ENCODE results near the gene AHSP.
A peak's percentile ranks its signal among the peaks of the same experiment; 100 is the strongest.
"Not testable (repeated sequence)": the region's sequence is repeated elsewhere in the genome, so short reads cannot be mapped to it uniquely, and the experiment has no call there.

The AHSP gene, protein sequence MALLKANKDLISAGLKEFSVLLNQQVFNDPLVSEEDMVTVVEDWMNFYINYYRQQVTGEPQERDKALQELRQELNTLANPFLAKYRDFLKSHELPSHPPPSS

DNA sequence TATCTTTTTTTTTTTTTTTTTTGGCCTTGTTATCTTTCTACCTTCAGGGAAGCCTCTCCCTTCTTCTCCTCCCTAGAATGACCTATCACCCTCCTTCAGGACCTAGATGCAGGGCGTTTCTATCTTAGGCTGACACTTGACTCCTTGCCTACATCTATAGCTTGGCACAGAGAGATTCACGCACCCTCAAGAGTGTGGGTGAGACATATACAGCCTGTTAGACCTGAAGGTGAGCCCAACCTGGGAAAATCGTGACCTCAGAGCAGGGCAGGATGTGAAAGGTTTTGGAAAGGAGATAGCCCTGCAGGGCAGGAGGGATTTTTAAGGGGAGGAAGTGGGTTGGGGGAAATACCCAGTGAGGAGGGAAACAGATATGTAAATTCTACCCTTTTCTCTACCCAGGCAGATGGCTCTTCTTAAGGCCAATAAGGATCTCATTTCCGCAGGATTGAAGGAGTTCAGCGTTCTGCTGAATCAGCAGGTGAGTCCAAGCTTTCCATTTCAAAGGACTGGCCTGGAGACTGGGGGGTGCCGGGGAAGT is at the start of gene AHSP:
TSS of gene AHSP (plus strand) at position 167 of the 541 bp plus-strand sequence. CDS start at position 407, 240 bp downstream.
- peak; percentile 57 for DNase-seq

DNA sequence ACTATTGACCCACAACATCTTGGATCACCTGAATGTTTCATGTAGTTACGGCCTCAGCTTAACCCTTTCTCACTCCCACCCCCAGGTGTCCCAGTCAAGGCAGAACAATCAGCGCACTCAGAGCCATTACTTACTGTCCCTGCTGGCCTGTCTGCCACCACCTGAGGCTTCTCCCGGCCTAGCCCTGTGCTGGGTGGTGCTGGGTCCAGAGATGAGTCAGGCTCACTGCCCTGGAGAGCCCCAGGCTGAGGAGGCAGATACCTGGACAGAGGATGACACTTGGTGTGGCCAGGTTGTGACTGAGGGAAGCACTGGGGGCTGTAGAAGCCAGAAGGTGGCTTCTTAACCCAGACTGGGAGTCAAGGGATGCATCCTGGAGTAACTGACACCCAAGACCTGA is 48.7 kb upstream of the AHSP start:
- no peak for DNase-seq

DNA sequence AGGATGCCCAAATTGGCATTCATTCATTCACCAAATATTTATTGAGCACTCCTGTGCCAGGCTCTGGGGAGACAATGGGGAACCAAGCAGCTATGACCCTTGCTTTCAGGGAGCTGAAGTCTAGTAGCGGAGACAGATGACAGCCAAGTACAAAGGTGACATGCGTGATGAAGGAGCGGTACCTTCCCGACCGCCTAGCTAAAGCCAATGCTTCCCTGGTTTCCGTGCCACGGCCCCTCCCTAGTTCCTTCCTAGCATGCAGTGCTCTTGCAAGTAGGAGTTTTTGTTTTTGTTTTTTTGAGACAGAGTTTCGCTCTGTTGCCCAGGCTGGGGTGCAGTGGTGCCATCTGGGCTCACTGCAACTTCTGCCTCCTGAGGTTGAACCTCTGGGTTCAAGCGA is 47.9 kb upstream of the AHSP start:
- DNase-seq: no peak

DNA sequence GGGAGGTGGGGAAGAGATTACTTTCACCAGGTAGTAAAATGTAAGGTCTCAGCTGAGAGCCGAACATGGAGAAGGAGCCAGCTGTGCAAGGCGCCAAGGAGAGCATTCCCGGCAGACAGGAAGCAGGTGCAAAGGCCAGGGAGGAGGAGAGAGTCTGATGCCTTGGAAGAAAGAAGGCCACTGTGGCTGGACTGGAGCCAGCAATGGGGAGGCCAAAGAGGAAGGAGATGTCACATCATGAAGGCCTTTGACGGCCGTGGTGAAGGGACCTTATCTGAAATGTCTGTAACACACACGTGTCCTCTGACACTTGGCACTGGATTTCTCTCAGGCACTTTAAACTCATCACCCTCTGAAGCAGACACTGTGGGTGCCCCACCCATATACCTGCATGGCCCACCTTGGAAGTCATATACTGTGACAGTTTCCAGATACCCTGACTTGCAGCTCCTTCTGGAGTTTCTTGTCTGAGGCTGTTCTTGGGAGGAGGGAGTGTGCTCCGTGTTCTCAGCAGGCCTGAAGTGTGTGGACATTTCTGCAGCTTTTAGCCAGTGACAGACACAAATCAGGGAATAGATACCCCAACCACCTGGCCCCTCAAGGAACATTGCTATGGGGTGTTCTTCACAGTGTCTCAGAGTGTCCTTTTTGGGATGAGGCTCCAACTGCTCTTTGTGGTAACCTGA is 46.7 kb upstream of the AHSP start:
- DNase-seq: peak; percentile 79

DNA sequence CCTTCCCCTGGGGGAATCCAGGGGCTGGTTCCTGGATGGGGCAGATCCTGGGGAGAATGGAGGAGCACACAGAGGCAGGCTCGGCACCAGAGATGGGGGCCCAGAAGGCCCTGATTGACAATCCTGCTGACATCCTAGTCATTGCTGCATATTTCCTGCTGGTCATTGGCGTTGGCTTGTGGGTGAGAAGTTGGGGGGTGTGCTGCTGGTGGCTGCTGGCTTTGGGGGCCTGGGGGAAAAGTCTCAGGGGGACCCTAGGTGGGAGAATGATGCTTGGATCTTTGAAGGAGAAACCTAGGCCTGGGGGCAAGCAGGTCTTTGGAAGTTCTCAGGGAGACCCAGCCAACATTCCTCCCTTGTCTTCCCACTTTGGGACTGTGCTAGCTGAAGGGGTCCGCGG is 44.6 kb upstream of the AHSP start, which contains the start of gene SLC5A2:
TSS of gene SLC5A2 (plus strand) at position 43 of the 400 bp plus-strand sequence. CDS start at position 57, 14 bp downstream.
- no peak for DNase-seq

DNA sequence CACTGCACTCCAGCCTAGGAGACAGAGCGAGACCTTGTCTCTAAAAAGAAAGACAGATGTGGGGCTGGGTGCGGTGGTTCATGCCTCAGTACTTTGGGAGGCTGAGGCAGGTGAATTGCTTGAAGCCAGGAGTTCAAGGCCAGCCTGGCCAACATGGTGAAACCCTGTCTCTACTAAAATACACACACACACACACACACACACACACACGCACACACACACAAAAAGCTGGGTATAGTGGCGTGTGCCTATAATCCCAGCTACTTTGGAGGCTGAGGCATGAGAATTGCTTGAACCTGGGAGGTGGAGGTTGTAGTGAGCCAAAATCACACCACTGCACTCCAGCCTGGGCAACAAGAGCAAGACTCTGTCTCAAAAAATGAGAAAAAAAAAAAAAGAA is 43.7 kb upstream of the AHSP start:
- DNase-seq: not testable (repeated sequence)

DNA sequence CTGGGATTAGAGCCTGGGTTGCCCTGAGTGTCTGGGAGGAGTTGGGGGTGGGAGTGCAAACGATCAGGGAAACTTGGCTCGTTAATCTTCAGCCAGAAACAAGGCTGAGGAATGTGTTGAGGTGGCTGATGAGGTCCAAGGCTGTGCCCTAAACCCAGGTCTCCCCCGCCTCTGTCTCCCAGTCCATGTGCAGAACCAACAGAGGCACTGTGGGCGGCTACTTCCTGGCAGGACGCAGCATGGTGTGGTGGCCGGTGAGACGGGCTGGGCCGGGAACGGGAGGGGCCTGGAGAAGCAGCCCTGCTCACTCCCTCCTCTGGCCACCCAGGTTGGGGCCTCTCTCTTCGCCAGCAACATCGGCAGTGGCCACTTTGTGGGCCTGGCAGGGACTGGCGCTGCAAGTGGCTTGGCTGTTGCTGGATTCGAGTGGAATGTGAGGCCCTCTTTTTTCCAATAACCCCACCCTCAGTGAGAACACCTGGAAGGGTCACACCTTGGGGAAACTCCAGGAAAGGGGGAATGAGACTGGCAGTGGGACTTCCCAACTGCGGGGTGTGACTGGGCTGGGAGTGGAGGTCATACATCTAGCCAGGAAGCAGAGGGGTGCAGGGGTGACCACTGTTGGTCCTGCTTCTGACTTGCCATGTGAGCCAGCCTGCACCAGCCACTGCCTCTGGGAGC is 43.1 kb upstream of the AHSP start:
- DNase-seq: no peak

DNA sequence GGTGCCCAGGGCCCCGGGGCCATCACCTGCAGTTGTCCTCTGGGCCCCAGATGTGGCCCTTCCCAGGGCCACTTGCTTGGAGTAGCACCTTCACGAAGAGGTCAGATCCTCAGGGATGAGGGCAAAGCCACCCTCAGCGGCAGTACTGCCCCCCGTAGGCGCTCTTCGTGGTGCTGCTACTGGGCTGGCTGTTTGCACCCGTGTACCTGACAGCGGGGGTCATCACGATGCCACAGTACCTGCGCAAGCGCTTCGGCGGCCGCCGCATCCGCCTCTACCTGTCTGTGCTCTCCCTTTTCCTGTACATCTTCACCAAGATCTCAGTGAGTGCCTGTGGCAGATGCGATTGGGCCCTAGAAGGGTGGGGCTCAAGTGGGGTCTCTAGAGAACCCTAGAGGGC is 42.1 kb upstream of the AHSP start:
- DNase-seq: no peak

DNA sequence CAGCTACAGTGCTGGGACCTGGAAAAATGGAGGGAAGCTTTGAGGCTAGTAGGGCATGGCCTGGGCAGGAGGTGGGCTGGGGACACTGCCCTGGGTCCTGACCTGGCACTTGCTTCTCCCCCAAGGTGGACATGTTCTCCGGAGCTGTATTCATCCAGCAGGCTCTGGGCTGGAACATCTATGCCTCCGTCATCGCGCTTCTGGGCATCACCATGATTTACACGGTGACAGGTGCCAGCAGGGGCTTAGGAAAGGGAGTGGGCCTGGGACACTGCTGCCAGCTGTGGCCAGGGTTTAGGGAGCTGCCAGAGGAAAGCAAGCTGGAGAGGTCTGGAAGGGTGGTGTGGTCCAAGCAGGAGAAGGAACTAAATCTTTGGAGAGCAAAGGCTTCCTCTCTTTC is 41.7 kb upstream of the AHSP start:
- DNase-seq: no peak

DNA sequence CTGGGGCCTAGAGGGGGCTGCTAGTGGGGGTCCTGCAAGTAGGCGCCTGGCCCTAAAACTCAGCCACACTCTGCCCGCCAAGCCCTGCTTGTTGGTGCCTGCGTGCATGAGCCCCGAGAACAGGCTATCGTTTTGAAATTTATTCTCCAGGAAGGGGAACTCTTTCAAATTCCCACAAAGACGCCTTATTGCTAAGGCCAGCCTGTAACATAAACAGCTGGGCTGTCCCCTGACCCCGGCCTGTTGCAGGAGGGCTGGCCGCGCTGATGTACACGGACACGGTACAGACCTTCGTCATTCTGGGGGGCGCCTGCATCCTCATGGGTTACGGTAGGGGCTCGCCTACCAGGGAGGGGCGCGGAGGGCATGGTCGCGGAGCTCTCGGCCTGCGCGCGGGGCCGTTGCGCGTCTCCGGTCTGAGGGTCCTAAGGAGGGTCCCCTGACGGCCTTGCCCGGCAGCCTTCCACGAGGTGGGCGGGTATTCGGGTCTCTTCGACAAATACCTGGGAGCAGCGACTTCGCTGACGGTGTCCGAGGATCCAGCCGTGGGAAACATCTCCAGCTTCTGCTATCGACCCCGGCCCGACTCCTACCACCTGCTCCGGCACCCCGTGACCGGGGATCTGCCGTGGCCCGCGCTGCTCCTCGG is 40.5 kb upstream of the AHSP start:
- DNase-seq: no peak

DNA sequence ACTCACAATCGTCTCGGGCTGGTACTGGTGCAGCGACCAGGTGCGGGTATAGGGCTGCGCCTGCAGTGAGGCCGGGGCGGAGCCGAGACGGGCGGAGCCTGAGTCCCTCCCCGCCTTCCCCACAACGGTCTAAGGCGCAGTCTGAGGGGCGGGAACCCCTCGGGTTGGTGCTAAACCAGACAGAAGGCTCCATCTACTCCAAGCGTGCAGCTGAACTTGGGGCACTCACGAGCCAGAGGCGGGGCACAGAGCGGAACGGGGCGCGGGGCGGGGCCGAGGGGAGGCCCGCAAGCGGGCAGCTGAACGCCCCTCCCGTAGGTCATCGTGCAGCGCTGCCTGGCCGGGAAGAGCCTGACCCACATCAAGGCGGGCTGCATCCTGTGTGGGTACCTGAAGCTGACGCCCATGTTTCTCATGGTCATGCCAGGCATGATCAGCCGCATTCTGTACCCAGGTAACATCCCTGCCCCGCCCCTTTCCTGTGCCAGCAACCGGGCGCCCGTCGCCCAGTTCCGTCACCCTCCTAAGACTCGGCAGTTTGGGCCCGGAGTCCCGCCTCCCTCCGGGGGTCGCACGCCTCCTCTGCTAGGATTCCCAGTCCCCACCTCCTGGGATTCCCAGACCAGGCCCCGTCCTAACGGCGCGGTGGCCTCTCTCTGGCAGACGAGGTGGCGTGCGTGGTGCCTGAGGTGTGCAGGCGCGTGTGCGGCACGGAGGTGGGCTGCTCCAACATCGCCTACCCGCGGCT is 39.8 kb upstream of the AHSP start:
- no peak for DNase-seq

DNA sequence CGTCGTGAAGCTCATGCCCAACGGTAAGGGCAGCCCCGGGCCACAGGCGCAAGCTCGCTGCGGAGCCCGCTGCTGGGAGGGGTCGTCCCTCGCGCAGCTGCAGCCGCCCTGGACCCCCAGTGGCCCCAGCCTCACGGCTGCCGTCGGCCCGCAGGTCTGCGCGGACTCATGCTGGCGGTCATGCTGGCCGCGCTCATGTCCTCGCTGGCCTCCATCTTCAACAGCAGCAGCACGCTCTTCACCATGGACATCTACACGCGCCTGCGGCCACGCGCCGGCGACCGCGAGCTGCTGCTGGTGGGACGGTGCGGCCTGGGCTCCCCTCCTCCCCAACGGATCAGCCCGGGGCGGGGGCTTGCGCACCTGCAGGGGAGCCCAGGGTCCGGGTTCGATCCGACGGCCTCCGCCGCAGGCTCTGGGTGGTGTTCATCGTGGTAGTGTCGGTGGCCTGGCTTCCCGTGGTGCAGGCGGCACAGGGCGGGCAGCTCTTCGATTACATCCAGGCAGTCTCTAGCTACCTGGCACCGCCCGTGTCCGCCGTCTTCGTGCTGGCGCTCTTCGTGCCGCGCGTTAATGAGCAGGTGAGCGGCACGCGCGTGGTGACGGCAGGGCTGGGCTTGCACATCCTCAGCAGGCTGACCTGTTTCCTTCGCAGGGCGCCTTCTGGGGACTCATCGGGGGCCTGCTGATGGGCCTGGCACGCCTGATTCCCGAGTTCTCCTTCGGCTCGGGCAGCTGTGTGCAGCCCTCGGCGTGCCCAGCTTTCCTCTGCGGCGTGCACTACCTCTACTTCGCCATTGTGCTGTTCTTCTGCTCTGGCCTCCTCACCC is 39.0 kb upstream of the AHSP start:
- no peak for DNase-seq

DNA sequence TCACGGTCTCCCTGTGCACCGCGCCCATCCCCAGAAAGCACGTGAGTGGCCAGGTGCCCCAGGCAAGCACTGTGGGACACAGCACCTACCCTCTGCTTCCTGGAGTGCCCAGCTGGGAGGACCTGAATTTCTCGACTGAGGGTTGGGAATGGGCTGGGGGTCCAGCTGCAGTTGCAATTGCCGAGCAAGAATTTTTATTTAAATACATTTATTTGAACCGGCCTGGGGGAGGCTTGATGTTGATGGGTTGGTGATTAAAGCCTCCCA is 38.5 kb upstream of the AHSP start:
- no peak for DNase-seq

DNA sequence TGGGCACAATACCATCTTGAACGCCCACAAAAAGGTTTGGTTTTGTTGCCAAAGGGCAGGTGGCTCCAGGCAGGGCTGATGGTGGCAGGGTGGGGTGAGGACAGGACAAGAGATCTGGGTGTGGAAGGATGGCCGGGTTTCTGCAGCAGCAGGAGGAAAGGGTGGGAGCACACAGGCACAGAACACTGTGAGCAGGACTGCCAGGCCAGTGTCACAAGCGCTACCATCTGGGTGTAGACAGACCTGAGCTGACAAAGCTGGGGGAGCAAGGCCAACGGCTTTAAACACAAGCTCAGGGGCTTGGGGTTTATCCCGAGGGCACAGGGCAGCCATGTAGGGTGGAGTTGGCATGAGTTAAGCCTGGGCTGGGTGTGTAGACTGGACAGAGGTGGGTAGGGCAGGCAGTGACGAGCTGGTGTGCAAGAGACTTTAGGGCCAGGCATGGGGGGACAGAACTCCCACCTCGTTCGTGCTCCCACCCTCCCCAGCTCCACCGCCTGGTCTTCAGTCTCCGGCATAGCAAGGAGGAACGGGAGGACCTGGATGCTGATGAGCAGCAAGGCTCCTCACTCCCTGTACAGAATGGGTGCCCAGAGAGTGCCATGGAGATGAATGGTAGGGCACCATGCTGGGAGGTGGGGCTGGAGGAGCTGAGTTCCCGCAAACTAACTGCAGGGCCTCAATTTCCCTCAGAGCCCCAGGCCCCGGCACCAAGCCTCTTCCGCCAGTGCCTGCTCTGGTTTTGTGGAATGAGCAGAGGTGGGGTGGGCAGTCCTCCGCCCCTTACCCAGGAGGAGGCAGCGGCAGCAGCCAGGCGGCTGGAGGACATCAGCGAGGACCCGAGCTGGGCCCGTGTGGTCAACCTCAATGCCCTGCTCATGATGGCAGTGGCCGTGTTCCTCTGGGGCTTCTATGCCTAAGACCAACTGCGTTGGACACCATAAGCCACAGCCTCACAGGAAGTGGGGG is 37.8 kb upstream of the AHSP start:
- DNase-seq: no peak

DNA sequence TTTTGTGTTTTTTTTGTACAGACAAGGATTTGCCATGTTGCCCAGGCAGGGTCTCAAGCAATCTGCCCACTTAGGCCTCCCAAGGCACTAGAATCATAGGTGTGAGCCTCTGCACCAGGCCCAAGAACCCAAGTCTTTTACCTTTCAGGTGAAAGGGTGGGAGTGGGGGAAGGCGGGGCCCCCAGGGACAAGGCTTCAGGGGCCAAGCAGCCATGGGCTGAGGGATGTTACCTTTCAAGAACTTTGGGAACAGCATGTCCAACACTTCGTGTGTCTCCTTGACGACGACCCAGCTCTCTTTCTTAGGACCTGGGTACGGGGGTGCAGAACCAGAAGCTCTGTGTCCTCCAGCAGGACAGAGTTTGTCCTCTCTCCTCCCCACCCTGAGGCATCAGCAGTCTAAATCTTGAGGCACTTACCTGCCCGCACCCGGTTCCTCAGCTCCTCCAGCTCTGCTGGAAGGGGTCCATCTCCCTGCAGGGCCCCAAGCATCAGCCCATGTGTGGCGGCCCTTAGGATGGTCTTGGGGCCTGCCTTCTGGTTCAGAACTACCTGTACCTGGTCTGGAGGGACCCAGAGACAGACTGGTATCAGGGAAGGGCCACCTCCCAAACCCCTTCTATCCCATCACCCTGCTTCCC is 35.8 kb upstream of the AHSP start:
- no peak for DNase-seq

DNA sequence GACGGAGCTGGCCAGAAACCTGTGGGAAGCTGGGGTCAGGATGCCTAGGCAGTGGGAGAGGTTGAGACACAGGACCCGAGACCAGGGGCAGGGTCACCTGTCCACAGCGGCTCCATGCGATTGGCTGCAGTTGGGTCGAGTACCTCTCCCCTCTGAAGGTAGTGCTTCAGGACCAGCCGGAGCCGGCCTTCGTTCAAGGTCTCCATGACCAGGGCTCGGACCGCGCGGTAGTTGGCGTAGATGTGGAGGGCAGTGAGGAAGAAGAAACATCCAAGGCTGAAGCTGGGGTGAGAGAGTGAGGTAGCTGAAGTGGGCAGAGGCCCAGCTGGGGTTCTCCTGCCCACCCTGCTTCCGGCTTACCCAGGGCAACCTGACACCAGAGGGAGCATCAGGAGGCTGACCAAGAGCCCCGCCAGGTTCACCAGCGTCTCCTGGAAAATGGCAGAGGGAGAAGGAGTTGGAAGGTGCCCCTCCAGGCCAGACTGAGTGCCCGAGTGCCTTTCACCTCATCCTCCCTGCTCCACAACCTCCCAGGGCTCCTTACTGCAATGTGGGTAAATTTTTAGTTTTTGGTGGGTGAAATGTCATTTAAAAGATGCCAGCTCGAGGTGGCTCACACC is 34.1 kb upstream of the AHSP start:
- DNase-seq: no peak

DNA sequence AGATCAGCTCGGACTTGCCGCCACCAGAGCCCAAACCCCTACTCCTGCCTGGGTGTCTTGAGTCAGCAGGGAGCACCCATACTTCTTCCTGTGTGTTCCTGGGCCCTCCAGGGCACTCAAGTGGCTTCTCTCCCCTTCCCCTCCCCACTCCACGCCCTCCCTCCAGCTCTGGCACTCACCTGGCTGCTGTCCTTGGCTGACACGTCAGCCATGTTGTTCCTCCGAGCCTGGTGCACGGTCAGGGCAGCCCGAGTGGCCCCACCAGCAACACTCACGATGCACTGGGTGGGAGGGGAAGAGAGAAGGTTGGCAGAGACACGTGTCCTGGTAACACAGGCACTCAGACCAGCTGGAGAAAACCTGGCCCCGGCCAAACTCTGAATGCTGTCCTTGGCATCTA is 31.0 kb upstream of the AHSP start:
- no peak for DNase-seq

DNA sequence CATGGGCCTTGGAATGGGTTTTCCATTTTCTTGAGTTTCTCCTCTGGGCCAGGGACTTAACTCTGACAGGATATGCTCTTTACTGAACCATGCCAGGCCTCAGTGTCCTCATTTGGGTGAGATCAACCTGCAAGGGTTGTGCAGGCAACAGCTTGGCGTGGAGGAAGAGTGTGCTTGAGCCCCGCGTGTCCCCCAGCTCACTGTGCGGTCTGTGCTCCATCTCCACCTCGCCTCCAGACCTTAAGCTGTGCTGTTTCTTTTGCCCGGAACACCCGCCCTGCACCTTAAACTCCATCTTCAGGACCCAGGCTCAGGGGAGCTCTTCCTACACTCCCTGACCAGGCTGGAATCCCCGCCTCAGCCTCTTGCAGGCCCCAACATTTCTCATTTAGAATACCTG is 29.2 kb upstream of the AHSP start:
- no peak for DNase-seq

DNA sequence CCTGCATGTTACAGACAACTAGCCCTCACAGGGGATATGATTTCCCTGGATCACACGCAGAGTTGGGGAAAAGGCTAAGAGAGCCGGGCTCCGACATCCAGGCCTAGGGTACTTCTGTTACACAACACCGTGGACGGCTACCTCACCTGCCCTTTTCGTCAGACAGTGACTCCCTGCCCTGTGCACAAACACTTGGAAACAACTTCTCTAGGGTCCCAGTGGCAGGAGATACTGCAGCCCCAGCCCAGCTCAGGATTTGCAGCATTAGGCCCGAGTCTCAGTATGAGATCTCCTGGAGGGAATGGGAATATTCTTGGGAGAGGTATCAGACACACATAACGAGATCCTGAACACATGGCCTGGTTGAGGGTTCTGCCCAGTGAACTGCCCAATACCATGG is 27.8 kb upstream of the AHSP start:
- no peak for DNase-seq

Measured in OCI-M1 (cell line).